Activated naive CD4-positive, alpha-beta T cell treated with anti-CD3 and anti-CD28 coated beads, Interleukin-2, amount 50 U/mL, for 16 hours (primary cell): Measurements from ENCODE around the gene TMEM9.

Source experiments
- DNase-seq: peaks from one replicate; pipeline ENCODE4 v3.0.0-alpha.2; 2020

Gene TMEM9

DNA sequence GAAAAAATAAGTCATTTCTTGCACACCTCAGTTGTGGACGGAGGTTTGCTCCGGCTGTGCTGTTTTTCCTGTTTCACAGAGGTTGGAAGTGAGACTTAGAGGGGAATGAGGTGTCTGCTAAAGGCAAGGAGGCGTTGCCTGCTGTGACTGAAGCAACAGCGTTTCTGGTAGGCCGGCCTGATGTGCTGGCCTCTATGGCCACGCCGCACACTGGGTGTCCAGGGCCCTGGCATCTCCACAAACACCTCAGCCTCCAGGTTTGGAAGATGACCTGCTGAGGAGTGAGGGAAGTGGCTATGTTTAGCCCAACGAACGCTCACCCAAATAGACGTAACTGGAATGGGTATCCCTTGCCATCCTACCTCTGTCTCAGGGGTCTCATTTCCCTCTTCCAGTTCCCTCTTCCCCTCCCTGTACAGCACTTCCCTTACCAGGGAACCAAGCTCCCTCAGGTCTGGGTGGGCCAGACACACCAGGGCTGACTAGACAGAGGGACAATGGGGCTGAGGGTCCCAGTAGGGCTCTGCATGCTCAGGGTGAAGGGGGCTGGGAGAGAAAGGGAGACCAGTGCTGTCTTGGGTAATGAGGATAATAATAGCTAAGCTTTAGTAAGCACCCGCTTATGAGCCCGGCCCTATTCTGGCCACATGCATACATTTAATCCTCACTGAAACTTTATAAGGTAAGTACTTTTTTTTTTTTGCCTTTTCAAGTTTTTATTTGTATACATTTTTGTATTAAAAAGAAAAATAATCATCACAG lies 53.9 kb downstream of the TMEM9 start:
- no peak for DNase-seq

DNA sequence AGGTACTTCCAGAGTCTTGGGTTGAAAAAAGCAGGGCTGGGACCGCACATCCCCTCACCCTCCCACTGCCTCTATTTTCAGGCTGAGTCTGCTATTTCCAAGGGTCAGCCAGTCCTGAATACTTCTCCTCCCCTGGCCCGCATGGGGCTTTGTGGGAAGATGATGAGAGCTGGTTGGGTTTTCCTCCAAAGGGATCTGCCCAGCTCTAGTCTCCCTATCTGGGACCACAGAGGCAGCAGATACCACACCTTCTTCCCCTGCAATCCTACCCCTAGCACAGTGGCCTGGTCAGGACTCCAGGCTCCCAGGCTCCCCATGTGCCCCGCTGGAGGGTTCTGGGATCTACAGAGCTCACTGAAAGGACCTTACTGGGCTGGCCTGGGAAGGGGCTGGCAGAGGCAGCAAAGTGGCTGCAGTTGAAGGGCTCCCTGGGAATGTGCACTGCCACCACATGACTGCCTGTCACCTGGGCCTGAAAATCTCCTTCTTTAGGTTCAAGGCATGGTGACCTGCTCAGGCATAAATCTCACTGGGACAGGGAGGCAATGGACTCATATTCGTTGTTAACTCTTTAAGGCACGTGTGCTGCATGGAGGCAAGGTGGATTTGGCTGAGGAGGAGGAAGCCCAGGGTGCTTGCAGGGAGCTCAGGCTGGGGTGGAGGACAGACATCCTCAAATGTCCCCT lies 55.1 kb downstream of the TMEM9 start:
- no peak for DNase-seq

DNA sequence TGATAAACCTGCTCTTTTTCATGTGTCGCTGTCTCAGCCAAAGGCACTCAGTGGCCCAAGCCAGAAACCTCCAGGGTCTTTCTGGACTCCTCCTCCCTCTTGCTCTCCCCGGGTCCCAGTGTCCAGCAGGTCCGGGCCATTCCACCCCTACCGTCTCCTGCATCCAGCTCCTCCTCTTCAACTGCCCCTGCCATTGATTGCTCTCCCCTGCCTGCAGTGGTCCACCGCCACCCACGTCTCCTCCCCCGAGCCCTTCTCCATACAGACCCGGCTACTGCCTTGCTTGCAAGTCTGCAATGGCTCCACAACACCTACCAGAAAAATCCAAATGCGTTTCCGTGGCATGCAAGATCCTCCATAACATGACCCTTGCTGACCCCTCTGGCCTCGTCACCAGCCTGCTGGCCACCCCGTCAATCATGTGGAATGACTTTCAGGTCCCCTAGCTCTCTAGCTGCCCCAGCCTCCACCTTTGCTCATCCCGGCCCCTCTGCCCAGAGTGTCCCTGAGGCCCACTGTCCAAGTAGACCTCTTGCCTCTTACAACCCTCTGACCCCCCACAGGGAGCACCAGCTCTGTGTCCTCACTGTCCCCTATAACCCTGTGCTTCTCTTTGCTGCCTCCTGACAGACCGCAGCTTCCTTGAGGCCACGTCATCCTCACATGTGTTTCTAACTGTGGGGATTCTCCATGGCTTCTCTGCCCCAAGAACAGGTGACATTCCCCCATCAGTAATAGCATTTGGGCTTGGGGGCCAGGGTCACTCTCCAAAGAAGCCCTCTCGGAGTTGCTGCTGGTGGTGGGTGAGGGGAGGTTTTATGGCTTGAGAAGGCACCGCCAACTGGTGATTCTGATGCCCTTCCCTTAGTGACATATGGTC lies 57.1 kb downstream of the TMEM9 start:
- DNase-seq: no peak

- DNase-seq: no peak
Observed at GRCh38 chr1:201096041-201096461, 58.2 kb downstream of the TMEM9 start.

GRCh38 chr1:201095581-201095980 lies 58.7 kb downstream of the TMEM9 start:
- no peak for DNase-seq

DNA sequence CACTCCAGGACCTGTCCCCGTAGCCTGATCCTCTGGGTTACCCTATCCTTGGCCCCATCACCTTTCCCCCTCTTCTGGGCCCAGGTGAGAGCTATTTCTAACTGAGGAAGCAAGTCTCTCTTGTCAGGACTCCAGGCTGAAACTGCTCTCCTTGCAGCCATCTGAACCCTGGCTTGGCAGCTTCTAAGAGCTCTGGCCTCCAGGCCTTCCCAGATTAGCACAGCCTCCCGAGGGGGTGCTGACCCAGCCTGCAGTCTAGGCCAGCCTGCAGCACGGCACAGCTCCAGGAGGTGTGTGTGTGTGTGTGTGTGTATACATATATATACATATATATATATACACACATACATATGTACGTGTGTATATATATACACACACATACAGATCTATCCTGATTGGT lies 59.4 kb downstream of the TMEM9 start:
- DNase-seq: no peak

GRCh38 chr1:201093962-201094361 lies 60.3 kb downstream of the TMEM9 start:
- no peak for DNase-seq

DNA sequence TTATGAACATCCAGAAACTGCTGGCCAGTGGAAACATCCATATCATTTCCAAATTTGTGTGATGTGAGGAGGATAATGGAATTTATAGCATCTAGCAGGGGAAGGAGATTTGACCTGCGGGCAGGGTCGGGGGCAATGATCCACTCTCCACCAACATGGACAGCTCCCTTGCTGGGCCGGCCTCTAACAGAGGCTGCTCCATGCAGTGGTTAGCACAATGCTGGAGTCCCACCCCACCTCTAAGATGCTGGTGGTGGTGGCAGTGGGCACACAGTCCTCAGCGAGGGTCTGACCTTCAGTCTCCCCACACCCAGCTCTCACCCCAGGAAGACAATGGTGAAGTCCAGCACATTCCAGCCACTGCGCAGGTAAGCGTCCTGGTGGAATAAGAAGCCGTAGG lies 60.7 kb downstream of the TMEM9 start:
- DNase-seq: no peak

- DNase-seq: no peak
Observed at GRCh38 chr1:201092738-201093137, 61.5 kb downstream of the TMEM9 start.

DNA sequence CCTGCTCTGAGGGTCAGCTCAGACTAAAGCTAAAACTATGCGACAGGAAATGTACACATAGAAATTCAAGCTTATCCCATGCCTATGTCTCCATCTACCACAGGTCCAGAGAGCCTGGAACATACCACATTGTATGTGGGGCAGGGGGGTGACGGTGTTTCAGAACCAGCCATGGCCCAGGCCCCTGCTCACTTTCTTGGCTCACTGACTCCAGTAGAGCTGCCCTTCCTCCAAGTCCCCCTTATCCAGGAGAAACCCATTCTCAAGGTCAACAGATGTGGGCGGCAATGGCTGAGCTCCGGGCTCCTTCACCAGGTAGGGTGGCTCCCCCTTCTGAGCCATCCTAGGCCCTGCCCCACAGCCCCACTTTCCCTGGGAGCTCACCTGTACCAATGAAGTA lies 63.0 kb downstream of the TMEM9 start:
- DNase-seq: no peak

GRCh38 chr1:201090541-201090940 lies 63.7 kb downstream of the TMEM9 start:
- no peak for DNase-seq

- no peak for DNase-seq
Observed at GRCh38 chr1:201089596-201089995, 64.7 kb downstream of the TMEM9 start.

DNA sequence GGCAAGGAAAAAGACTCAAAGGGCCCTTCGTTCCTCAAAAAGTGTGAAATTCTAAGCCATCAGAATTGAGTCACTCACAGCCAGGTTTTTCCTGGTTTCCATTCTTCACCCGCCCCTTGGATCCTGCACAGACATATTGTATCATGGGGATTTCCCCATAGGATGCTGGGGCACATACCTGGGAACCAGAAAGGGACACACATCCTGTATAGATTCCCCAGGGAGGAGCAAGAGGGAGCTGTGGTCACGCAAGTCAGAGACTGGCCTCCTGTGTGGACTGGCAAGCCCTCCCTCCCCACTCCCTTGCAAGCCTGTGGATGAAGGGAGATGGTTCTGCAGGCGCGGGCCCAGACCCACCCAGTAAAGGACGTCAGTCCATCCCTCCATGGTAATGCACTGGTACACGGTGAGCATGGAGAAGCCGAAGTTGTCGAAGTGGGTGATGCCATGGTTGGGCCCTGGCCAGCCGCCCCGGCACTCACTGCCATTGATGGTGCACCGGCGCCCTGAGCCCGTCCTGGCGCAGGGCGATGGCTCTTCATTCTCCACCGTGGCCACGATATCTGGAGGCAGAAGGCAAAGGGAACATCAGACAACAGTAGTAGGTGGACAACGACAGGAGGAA lies 65.3 kb downstream of the TMEM9 start:
- no peak for DNase-seq

DNA sequence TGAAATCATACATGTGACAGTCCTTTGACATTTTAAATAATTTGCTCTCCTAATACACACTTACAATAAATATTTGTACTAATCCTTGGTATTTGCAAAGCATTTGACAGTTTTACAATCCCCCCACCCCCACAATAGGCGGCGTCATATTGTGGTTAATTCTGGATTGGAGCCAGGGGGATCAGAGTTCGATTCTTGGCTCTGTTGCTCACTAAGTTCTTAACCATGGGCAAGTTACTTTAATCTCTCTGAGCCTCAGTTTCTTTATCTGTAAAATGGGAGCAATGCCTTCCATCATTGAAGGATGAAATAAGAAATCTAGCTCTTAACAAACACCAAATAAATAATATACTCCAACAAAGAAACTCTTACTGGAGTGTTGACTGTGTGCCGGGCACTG lies 65.9 kb downstream of the TMEM9 start:
- DNase-seq: no peak

GRCh38 chr1:201085902-201086735 lies 68.2 kb downstream of the TMEM9 start:
- peak; percentile 33 for DNase-seq
